Measurements from ENCODE around the gene PDE6G.
"Not testable (repeated sequence)": the region's sequence is repeated elsewhere in the genome, so short reads cannot be mapped to it uniquely, and the experiment has no call there.

PDE6G gene

DNA sequence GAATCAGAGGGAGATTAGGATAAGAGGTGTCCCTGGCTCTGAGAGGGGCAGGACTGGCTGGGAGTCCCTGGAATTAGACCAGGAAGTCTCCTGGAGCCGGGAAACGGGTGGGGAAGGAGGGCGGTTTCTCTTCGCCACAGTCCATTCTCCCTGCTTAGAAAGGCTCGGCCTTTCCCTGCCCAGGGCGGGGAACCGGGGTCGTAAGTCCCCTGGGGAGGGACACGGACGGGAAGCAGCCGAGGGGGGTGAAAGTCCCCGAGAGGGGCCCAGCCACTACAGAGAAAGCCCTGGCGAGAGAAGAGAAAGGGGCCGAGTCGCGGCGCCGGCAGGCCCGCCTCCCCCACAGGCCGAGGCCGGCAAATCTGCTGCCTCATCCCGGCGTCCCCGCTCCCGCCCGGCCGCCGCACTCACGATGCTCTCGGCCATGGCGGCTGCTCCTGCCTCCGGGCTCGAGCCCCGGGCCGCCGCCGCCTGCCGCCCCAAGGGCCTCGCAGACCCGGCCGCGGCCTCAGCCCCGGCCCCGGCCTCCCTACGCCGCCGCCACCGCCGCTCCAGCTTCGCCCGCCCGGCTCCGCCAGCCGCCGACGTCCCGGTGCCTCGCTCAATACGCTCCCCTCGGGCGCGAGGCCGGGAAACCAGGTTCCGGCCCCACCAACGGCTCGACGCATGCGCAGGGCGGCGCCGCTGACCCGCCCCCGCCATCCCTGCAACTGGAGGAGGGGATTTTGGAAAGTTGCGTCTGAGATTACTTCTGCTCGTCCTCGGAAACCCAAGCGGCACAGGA lies 19.6 kb downstream of the PDE6G start, which contains the start of the genes NPLOC4 and TSPAN10:
Gene NPLOC4, minus strand, starts transcription at position 608 of the 784 bp plus-strand sequence. Its CDS starts 182 bp downstream, at position 426.
Gene TSPAN10, plus strand, starts transcription at position 692 of the 784 bp plus-strand sequence. CDS start 5,217 bp downstream, outside the sequence.
- DNase-seq (ENCODE audit: low read depth) = peak; percentile 88
- peak within 1 kb of the TSS; percentile 93 for H3K4me3 ChIP-seq (replicated peaks; ENCODE audit: low read depth, low read length)
- TF ChIP-seq, protein P1, sequence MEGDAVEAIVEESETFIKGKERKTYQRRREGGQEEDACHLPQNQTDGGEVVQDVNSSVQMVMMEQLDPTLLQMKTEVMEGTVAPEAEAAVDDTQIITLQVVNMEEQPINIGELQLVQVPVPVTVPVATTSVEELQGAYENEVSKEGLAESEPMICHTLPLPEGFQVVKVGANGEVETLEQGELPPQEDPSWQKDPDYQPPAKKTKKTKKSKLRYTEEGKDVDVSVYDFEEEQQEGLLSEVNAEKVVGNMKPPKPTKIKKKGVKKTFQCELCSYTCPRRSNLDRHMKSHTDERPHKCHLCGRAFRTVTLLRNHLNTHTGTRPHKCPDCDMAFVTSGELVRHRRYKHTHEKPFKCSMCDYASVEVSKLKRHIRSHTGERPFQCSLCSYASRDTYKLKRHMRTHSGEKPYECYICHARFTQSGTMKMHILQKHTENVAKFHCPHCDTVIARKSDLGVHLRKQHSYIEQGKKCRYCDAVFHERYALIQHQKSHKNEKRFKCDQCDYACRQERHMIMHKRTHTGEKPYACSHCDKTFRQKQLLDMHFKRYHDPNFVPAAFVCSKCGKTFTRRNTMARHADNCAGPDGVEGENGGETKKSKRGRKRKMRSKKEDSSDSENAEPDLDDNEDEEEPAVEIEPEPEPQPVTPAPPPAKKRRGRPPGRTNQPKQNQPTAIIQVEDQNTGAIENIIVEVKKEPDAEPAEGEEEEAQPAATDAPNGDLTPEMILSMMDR (IDR thresholded peaks at IDR 0.05; ENCODE audit: low read length, missing control alignments) = no peak

DNA sequence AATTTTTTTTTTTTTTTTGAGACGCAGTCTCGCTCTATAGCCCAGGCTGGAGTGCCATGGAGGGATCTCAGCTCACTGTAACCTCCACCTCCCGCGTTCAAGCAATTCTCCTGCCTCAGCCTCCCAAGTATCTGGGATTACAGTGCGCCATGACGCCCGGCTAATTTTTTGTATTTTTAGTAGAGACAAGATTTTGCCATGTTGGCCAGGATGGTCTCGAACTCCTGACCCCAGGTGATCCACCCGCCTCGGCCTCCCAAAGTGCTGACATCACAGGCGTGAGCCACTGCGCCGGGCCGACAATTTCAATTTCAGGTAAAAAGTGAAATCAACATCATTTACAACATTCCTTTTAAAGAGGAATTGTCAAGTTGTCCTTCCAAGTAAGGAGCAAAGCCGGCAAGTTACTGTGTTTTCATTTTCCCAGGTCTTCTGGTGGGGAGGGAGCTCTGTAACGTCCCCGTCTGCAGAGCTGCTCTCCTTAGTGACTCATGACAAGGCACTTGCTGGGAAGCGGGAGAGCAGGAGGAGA lies 20.3 kb downstream of the PDE6G start:
- TF ChIP-seq, protein P1 (IDR thresholded peaks at IDR 0.05; ENCODE audit: low read length, missing control alignments) = no peak
- H3K4me3 ChIP-seq (replicated peaks; ENCODE audit: low read depth, low read length) = peak overlapping the region; percentile 93
- DNase-seq (ENCODE audit: low read depth) = no peak

DNA sequence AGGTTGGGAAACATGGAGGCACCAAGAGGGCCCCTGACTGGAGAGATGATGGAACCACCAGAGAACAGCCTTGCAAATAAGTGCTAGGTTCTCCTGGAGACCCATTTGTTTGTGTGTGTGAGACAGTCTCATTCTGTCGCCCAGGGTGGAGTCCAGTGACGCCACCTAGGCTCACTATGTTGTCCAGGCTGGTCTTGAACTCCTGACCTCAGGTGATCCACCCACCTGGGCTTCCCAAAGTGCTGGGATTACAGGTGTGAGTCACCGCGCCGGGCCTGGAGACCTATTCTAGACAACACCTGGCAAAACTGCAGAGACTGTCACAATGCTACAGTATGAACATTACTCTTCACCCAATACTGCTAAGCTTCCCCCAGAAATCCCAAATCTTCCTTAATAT lies 20.9 kb downstream of the PDE6G start:
- no peak for DNase-seq (ENCODE audit: low read depth)
- H3K4me3 ChIP-seq (replicated peaks; ENCODE audit: low read depth, low read length) = peak overlapping the region; percentile 93
- TF ChIP-seq, protein P1 (IDR thresholded peaks at IDR 0.05; ENCODE audit: low read length, missing control alignments) = no peak

DNA sequence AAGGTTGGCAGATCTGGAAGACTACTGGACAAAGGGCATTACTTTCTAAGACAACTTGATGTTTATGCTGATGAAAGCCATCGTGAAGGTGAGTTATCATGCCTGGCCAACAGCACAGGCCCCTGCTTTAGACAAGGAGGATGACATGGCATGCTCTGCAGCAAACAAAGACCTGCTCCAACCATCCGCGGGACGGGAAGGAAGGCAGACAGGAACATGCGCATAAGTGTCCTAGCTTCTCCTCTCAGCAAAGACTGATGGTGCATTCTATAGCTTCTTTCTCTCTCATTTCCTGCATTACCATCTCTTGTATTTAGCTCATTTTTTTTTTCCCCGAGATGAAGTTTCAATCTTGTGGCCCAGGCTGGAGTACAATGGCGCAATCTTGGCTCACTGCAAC lies 24.9 kb downstream of the PDE6G start:
- TF ChIP-seq, protein P1 (IDR thresholded peaks at IDR 0.05; ENCODE audit: low read length, missing control alignments) = no peak
- no peak for DNase-seq (ENCODE audit: low read depth)

DNA sequence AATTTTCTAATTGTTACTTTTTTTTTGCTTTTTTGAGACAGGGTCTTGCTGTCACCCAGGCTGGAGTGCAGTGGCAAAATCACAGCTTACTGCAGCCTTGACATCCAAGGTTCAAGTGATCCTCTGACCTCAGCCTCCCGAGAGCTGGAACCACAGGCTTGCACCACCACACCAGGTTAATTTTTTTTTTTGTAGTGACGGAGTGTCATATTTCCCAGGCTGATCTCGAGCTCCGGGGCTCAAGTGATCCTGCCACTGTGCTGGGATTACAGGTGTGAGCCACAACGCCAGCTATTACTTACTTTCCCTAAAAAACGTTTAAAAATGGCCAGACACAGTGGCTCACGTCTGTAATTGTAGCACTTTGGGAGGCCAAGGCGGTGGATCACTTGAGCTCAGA lies 26.1 kb downstream of the PDE6G start:
- H3K4me3 ChIP-seq (replicated peaks; ENCODE audit: low read depth, low read length) = no peak overlapping the region
- TF ChIP-seq, protein P1 (IDR thresholded peaks at IDR 0.05; ENCODE audit: low read length, missing control alignments) = no peak
- no peak for DNase-seq (ENCODE audit: low read depth)

More for the DNA sequence above, 24.9 kb downstream of the PDE6G start:
- no peak overlapping the region for H3K4me3 ChIP-seq (replicated peaks; ENCODE audit: low read depth, low read length)

DNA sequence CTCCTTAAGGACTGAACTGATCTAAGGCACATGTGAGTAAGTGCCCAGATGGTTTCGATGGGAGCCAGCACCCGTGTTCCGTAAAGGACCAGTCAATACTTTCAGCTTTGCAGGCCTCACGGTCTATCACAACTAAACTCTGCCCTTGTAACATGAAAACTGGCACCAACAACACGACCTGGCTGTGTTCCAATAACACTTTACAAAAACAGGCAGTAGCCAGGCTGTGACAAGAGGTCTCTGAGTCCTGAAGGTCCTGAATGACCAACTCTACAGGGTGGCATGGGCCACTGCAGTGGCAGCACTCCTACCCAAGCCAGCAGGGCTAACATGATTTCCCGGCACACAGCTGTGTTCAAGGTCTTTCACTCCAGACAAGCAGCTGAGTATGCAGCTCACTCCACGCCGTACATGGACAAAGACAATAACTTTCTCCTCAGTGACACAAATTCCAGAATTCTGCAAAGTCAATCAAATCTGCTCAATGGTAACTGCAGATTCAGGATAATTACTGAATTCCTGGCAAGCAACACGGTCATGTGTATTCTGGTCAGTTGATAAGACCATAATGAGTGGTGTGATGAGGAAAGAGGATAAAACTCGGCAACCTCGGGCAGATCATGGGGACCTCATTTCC lies 34.7 kb downstream of the PDE6G start:
- no peak overlapping the region for H3K4me3 ChIP-seq (replicated peaks; ENCODE audit: low read depth, low read length)
- DNase-seq (ENCODE audit: low read depth) = no peak
- TF ChIP-seq, protein P1 (IDR thresholded peaks at IDR 0.05; ENCODE audit: low read length, missing control alignments) = no peak

DNA sequence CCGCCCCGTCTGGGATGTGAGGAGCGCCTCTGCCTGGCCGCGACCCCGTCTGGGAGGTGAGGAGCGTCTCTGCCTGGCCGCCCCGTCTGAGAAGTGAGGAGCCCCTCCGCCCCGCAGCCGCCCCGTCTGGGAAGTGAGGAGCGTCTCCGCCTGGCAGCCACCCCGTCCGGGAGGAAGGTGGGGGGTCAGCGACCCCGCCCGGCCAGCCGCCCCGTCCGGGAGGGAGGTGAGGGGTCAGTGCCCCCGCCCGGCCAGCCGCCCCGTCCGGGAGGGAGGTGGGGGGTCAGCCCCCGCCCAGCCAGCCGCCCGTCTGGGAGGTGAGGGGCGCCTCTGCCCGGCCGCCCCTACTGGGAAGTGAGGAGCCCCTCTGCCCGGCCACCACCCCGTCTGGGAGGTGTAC lies 38.0 kb downstream of the PDE6G start:
- not testable (repeated sequence) for DNase-seq (ENCODE audit: low read depth); H3K4me3 ChIP-seq (replicated peaks; ENCODE audit: low read depth, low read length)

Measured in fibroblast of pulmonary artery (primary cell).